ENCODE data around the gene YTHDF2. TPM values are rescaled to one million over a fixed set of nuclear protein-coding genes. Genes with fewer than 3 reads are reported as not detected.

Gene YTHDF2
- polyA plus RNA-seq, 1 donor = 49.4 TPM

- DNase-seq (ENCODE audit: low read depth) = no peak
Measured at GRCh38 chr1:28801461-28801860, 64.7 kb downstream of the YTHDF2 start.

- no peak for DNase-seq (ENCODE audit: low read depth)
Measured at GRCh38 chr1:28803051-28803450, 66.3 kb downstream of the YTHDF2 start.

GRCh38 chr1:28803662-28804061, 66.9 kb downstream of the YTHDF2 start:
- DNase-seq (ENCODE audit: low read depth) = no peak

- no peak for DNase-seq (ENCODE audit: low read depth)
Measured at GRCh38 chr1:28804071-28804470, 67.3 kb downstream of the YTHDF2 start.

GRCh38 chr1:28807046-28807445, 70.3 kb downstream of the YTHDF2 start:
- no peak for DNase-seq (ENCODE audit: low read depth)

- DNase-seq (ENCODE audit: low read depth) = no peak
Measured at GRCh38 chr1:28807986-28808385, 71.2 kb downstream of the YTHDF2 start.

- DNase-seq (ENCODE audit: low read depth) = no peak
Measured at GRCh38 chr1:28811369-28811765, 74.6 kb downstream of the YTHDF2 start.

- DNase-seq (ENCODE audit: low read depth) = no peak
Measured at GRCh38 chr1:28811766-28812668, 75.3 kb downstream of the YTHDF2 start, which contains the start of gene OPRD1. TSS of gene OPRD1 (plus strand) at chr1:28812170. CDS start at chr1:28812384, 214 bp downstream.

- DNase-seq (ENCODE audit: low read depth) = peak; percentile 1
Measured at GRCh38 chr1:28812669-28813468, 76.1 kb downstream of the YTHDF2 start.

GRCh38 chr1:28813931-28814465, 77.3 kb downstream of the YTHDF2 start:
- DNase-seq (ENCODE audit: low read depth) = no peak

- no peak for DNase-seq (ENCODE audit: low read depth)
Measured at GRCh38 chr1:28815533-28816185, 78.9 kb downstream of the YTHDF2 start.

GRCh38 chr1:28817133-28817532, 80.4 kb downstream of the YTHDF2 start:
- DNase-seq (ENCODE audit: low read depth) = no peak

- DNase-seq (ENCODE audit: low read depth) = no peak
Measured at GRCh38 chr1:28819020-28819419, 82.3 kb downstream of the YTHDF2 start.

Other genes starting within 250 kb of the YTHDF2 start
- gene RCC1, start 230.9 kb upstream of the YTHDF2 start, polyA plus RNA-seq (ENCODE audit: insufficient read length) = 25.0 TPM
- 19.2 TPM for gene TRNAU1AP, start 183.9 kb upstream of the YTHDF2 start, polyA plus RNA-seq (ENCODE audit: insufficient read length)
- 7.1 TPM for gene RAB42, start 144.7 kb upstream of the YTHDF2 start, polyA plus RNA-seq (ENCODE audit: insufficient read length)
- 25.2 TPM for gene TAF12, start 93.9 kb upstream of the YTHDF2 start, polyA plus RNA-seq (ENCODE audit: insufficient read length)
- not detected for gene RNU11, start 88.3 kb upstream of the YTHDF2 start, polyA plus RNA-seq (ENCODE audit: insufficient read length)
- gene GMEB1, start 68.2 kb upstream of the YTHDF2 start, polyA plus RNA-seq (ENCODE audit: insufficient read length) = 10.3 TPM
- gene OPRD1, start 75.2 kb downstream of the YTHDF2 start, polyA plus RNA-seq (ENCODE audit: insufficient read length) = 0.67 TPM
- gene EPB41, start 177.6 kb downstream of the YTHDF2 start, polyA plus RNA-seq (ENCODE audit: insufficient read length) = 6.1 TPM

Measured in forelimb muscle (tissue), 1 donor.